Suprapubic skin (tissue), 4 donors: ENCODE data around the gene CXCL11. TPM values are rescaled to one million over a fixed set of nuclear protein-coding genes. Genes with fewer than 3 reads are reported as not detected.

Experiments
- DNase-seq, 2 donors: peaks; one replicate each; pipeline ENCODE4 v3.0.0-alpha.2; 2019; ENCODE audit warnings: low spot score in 2 of 2
- H3K27ac ChIP-seq: fragments of 200-600 bp; sonication (generic); one replicate; pipeline ENCODE4 v1.5.1; 2019
- H3K27me3 ChIP-seq: fragments of 200-600 bp; sonication (generic); one replicate; pipeline ENCODE4 v1.5.1; 2019
- H3K36me3 ChIP-seq: fragments of 200-600 bp; sonication (generic); one replicate; pipeline ENCODE4 v1.5.1; 2019
- H3K4me1 ChIP-seq: fragments of 200-600 bp; sonication (generic); one replicate; pipeline ENCODE4 v1.5.1; 2019
- H3K4me3 ChIP-seq: fragments of 200-600 bp; sonication (generic); one replicate; pipeline ENCODE4 v1.5.1; 2019; ENCODE audit warnings: mild to moderate bottlenecking
- H3K9me3 ChIP-seq: fragments of 200-600 bp; sonication (generic); one replicate; pipeline ENCODE4 v1.5.1; 2019
- CTCF ChIP-seq, 2 donors: fragments of 200-600 bp in 1 of 2; fragments of 450-650 bp in 1 of 2; sonication (generic) in 1 of 2; IDR thresholded peaks; one replicate each; pipeline ENCODE4 v1.5.1; 2016 to 2019; ENCODE audit warnings: antibody characterized with exemption in 2 of 2, mild to moderate bottlenecking in 1 of 2, moderate library complexity in 1 of 2
- EP300 ChIP-seq: sonication (generic); formaldehyde crosslinking; IDR thresholded peaks from one replicate; pipeline ENCODE4 v1.6.1; 2017; ENCODE audit warnings: antibody characterized with exemption
- POLR2A ChIP-seq, 2 donors: fragments of 450-650 bp; IDR thresholded peaks; one replicate each; pipeline ENCODE4 v1.6.1; 2017; ENCODE audit warnings: antibody characterized with exemption in 2 of 2, mild to moderate bottlenecking in 2 of 2, moderate library complexity in 2 of 2
- POLR2AphosphoS5 ChIP-seq, 3 donors: sonication (generic); formaldehyde crosslinking; IDR thresholded peaks; one replicate each; pipeline ENCODE4 v1.6.1; 2017; ENCODE audit warnings: antibody characterized with exemption in 3 of 3
- WGBS: methylation state at CpG from one replicate; pipeline ENCODE4 v1.1.5; 2018; 5-methylcytosine and 5-hydroxymethylcytosine counted together
- total RNA-seq, 4 donors: library from RNA; depleted of rRNA; stranded (reverse); fragments of >200 nt; gene quantifications; one replicate each; pipeline ENCODE4 v1.1.0, GENCODE V29; 2016

Gene CXCL11
- total RNA-seq, 4 donors from 2014 or later, result 0.72 TPM; not detected in 3

GRCh38 chr4:76036855-76037254 is 985 bp upstream of the CXCL11 start:
- TF ChIP-seq POLR2AphosphoS5 (IDR thresholded peaks at IDR 0.05), result no peak
- no peak for TF ChIP-seq EP300
- no peak for TF ChIP-seq CTCF (IDR thresholded peaks at IDR 0.05)
- no peak for TF ChIP-seq POLR2A (IDR thresholded peaks at IDR 0.05)
- Histone ChIP-seq H3K4me3 (no peak overlapping the region), H3K27me3 (no peaks in the 10 kb centered on the region), H3K27ac (no peak overlapping the region), H3K4me1 (peaks cover 2% of the 10 kb centered on the region), H3K9me3 (no peaks in the 10 kb centered on the region), H3K36me3 (no peaks in the 10 kb centered on the region)
- DNase-seq, result no peak
- WGBS, result 78% methylated on average over 3 of the region's 3 CpGs

- no peaks in the 10 kb centered on the region for H3K36me3 ChIP-seq
- H3K4me1 ChIP-seq, result peaks cover 2% of the 10 kb centered on the region
- 49% methylated on average over 3 of the region's 3 CpGs for WGBS
- H3K27me3 ChIP-seq, result no peaks in the 10 kb centered on the region
- no peak for DNase-seq
- H3K9me3 ChIP-seq, result no peaks in the 10 kb centered on the region
- no peak overlapping the region for H3K4me3 ChIP-seq
- H3K27ac ChIP-seq, result no peak overlapping the region
- no peak for TF ChIP-seq POLR2A (IDR thresholded peaks at IDR 0.05)
- no peak for TF ChIP-seq CTCF (IDR thresholded peaks at IDR 0.05)
- TF ChIP-seq EP300, result no peak
- no peak for TF ChIP-seq POLR2AphosphoS5 (IDR thresholded peaks at IDR 0.05)
Measured at GRCh38 chr4:76035141-76035540, 729 bp downstream of the CXCL11 start.

GRCh38 chr4:76029300-76029699 is 6.6 kb downstream of the CXCL11 start:
- Histone ChIP-seq H3K27me3 (no peaks in the 10 kb centered on the region), H3K4me1 (peaks cover 10% of the 10 kb centered on the region), H3K27ac (no peak overlapping the region), H3K4me3 (no peak overlapping the region), H3K36me3 (no peaks in the 10 kb centered on the region), H3K9me3 (no peaks in the 10 kb centered on the region)
- DNase-seq, result no peak
- TF ChIP-seq CTCF (IDR thresholded peaks at IDR 0.05), result no peak
- no peak for TF ChIP-seq POLR2AphosphoS5 (IDR thresholded peaks at IDR 0.05)
- TF ChIP-seq EP300, result no peak
- TF ChIP-seq POLR2A (IDR thresholded peaks at IDR 0.05), result no peak
- 56% methylated on average over 2 of the region's 2 CpGs for WGBS

- Histone ChIP-seq H3K4me1 (peaks cover 13% of the 10 kb centered on the region), H3K4me3 (peak overlapping the region; percentile 38), H3K36me3 (no peaks in the 10 kb centered on the region), H3K27me3 (no peaks in the 10 kb centered on the region), H3K27ac (no peak overlapping the region), H3K9me3 (no peaks in the 10 kb centered on the region)
- TF ChIP-seq POLR2AphosphoS5 (IDR thresholded peaks at IDR 0.05) (no peak), CTCF (IDR thresholded peaks at IDR 0.05) (no peak), POLR2A (IDR thresholded peaks at IDR 0.05) (no peak), EP300 (no peak)
- DNase-seq, result no peak
- 6% methylated on average over 6 of the region's 6 CpGs for WGBS
Measured at GRCh38 chr4:76028350-76028765, 7.5 kb downstream of the CXCL11 start.

- no peaks in the 10 kb centered on the region for H3K27me3 ChIP-seq
- H3K27ac ChIP-seq, result no peak overlapping the region
- WGBS, result 71% methylated on average over 4 of the region's 4 CpGs
- H3K4me1 ChIP-seq, result peaks cover 13% of the 10 kb centered on the region
- no peak for TF ChIP-seq EP300
- H3K36me3 ChIP-seq, result no peaks in the 10 kb centered on the region
- no peak overlapping the region for H3K4me3 ChIP-seq
- no peak for DNase-seq
- H3K9me3 ChIP-seq, result no peaks in the 10 kb centered on the region
Measured at GRCh38 chr4:76024065-76024464, 11.8 kb downstream of the CXCL11 start.

- H3K27ac ChIP-seq, result no peak within 1 kb of the TSS
- TF ChIP-seq POLR2AphosphoS5 (IDR thresholded peaks at IDR 0.05) (no peak), POLR2A (IDR thresholded peaks at IDR 0.05) (no peak), CTCF (IDR thresholded peaks at IDR 0.05) (no peak), EP300 (no peak)
- DNase-seq, result no peak
- no peak within 1 kb of the TSS for H3K4me3 ChIP-seq
- peaks cover 6% of the 10 kb centered on the region for H3K4me1 ChIP-seq
- H3K9me3 ChIP-seq, result no peaks in the 10 kb centered on the region
- 9% methylated on average over 3 of the region's 3 CpGs for WGBS
- no peaks in the 10 kb centered on the region for H3K27me3 ChIP-seq
- H3K36me3 ChIP-seq, result no peaks in the 10 kb centered on the region
Measured at GRCh38 chr4:76023389-76023788, 12.5 kb downstream of the CXCL11 start, which contains the start of gene CXCL10. CXCL10 (minus strand) TSS chr4:76023497; CDS start chr4:76023431, 66 bp downstream.
